NCI-H2227 (cell line): ENCODE results near the gene TLR5.

Source experiments
- DNase-seq: peaks from one replicate; lab custom pipeline; 2025; ENCODE audit not compliant: unreplicated experiment; lab: John Stamatoyannopoulos, UW

The TLR5 gene

DNA sequence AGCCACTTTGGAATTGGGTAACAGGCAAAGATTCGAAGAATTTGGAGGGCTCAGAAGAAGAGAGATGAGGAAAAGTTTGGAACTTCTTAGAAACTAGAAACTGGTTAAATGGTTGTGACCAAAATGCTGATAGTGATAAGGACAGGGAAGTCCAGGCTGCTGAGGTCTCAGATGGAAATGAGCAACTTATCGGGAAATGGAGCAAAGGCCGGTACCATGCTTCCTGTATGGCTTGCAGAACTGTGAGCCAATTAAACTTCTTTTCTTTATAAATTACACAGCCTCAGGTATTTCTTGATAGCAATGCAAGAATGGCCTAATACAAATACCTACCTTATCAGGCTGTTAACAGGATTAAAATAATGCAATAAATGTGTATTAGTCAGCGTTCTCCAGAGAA lies 9.4 kb upstream of the TLR5 start:
- no peak for DNase-seq

DNA sequence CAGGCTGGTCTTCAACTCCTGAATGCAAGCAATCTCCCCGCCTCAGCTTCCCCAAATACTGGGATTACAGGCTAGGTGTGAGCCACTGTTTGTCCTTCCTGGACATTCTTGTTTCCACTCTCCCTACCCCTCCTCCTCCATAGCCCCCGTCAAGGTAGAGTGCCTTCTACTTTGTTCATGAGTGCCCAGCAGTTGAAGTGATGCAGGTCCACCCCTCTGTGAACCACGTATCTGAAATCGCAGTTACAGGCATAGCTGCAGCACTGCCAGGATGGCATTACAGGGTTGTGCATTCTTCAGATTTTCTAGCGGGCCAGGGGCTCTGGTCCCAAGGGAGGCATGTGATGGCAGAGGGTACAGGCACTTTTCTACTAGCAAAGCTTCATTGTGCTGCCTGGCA lies 7.4 kb upstream of the TLR5 start:
- DNase-seq: no peak

DNA sequence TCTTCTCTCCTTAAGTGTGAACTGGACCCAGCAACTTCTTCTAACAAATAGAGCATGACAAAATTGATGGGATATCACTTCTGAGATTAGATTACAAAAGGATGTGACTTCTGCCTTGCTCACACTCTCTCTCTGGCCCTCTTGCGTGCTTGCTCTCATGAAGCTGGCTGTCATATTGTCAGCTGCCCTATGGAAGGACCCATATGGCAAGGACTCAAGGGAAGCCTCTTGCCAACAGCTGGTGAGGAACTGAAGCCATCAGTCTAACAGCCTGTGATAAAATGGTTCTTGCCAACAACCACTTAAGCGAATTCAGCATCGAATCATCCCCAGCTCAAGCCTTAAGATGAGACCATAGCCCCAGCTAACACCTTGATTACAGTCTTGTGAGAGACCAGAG lies 4.8 kb upstream of the TLR5 start:
- DNase-seq: no peak

DNA sequence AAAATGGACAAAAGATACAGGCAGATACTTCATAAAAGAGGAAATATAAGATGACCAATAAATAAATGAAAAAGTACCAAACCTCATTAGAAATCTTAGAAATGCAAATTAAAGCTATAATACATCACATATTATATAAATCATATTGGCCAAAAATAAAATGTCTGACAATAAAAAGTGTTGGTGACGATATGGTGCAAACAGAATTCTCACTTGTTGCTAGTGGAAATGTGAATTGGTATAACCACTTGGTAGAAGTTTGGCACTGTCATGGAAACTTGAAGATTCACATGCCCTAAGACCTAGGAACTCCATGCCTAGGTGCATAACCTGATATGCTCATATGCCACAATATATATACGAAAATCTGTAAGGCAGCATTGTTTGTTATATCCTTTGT lies 4.4 kb upstream of the TLR5 start:
- no peak for DNase-seq

DNA sequence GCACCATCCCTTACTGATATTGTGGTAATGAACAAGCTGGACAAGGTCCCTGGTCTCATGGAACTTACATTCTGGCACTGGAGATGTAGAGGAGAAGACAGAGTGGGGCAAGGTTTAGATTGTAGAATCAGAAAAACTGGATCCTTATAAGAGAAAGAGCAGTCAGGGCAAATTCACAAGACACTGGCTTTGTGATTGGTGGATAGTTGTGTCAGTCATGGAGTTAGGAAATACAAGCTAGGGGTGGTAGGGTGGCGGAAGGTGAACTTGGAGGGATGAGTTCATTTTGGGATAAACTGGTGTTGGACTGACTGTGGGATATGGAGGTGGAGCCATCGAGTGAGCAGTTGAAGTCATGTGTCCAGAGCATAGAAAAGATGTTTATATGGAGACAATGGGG lies 3.7 kb upstream of the TLR5 start:
- DNase-seq: no peak

DNA sequence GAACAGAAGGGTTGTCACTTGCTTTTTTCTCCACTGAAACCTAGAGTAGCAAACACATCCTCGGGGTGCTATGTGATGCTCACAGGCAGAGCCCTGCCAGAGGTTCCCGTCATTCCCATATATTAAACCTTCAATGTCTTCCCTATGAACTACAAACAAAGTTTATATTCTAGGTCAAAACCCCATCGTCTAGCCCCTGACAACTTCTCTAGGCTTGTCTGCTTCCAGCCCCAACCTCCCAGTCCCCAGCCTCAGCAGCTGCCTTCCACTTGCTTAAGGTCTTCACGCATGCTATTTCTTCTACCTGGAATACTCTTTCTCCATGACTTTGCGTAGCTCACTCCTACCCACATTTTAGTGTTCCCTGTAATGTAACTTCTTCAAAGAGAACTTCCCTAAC lies 1.9 kb upstream of the TLR5 start:
- no peak for DNase-seq

DNA sequence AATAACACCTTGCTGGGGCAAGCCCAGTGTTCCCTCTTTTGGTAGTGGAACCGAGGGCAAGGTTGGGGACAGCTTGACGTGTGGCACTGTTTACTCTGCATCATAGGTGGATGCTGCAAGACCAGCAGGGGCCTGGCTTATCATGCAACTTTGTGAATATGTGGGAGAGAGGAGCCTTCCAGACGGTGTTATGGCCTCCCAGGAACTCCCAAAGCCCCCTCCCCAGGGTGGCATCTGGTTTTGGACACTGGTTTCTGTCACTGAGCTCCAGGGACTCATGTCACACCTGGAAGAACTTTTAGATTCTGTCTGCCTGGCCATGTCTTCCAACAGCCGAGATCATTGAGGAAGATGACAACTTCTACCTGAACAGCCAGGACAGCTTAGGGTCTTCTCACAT lies 1.4 kb upstream of the TLR5 start:
- no peak for DNase-seq

DNA sequence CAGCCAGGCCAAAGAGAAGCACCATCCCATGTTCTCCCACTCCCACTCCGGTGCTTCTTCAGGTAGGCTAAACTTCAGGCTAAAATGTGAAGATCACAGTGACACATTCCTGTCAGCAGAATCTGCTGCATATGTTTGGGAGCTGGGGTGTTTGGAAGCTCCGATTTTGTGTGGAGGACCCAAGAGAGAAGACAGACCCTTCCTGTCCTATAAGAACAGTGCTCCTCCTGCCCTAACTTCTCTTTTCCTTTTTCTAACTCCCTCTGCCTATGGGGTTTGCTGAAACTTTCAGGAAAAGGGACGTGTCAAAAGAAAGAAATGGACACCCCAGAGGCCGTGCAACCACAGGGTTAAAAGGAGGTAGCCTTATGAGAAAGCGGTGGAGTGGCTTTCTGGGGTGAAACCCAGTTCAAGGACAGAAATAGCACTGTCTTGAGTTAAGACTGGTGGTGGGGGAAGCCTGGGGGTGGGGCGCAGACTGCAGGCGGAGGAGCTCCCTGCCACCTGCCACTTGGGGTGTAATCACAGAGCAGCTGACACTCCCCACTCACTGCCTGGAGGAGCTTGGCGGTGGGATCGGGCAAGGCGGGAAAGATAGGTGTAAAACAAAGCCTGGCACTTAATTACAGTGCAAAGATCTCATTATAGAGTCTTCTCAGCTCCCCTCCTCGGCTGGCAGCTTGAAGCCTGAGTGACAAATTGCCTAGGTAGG lies 645 bp upstream of the TLR5 start:
- DNase-seq: peak; percentile 87

DNA sequence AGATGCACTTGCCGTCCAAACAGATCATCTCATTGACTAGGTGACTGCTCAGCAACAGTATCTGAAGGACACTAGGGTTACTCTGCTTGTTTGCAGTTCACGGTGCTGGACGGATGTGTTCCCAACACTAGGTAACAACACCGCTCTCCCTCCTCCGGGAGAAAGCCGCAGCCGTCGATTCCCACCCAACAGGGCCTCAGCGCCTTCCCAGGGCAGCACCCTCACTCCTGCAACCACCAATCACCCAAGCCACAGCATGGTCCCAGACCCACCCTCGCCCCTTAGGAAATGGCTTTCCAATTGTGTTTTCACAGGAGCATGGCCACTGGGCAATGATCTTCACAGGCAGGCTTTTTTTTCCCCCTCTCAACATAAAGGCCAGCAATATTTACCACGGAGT lies 779 bp downstream of the TLR5 start:
- no peak for DNase-seq

DNA sequence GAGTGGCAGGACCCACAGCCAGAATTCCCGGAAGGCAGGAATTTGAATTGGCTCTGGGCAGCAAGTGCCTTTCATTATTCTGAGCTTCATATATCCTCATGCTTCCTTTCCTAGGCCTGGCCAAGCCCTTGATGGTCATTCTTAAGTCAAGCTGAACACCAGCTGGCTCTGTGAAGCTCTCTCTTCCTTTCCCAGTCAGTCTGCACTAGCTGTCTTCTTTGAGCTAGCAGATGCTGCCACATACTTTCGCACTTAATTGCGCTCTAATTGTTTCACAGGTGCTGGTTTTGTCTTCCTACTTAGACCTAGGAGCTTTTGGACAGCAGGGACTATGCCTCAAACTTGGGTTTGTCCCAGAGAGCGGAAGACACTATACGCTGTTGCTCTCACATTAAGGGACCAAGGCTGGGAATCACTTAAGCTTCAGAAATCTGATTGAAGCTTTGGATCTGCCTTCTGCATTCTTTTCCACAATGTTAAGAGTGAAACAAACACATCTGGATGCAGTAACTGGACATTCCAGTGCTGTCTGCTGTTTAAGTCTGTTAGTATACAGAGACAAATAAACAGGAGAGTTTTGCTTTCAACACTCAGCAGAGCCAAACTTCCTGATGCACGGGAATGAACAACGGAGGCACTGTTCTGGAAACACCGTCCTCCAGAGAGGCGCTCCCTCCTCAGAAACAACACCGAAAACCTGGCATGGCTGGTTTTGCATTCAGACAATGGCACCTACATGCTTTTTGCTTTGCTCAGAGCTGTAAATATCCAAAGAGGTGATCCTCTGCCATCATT lies 2.2 kb downstream of the TLR5 start:
- DNase-seq: no peak

DNA sequence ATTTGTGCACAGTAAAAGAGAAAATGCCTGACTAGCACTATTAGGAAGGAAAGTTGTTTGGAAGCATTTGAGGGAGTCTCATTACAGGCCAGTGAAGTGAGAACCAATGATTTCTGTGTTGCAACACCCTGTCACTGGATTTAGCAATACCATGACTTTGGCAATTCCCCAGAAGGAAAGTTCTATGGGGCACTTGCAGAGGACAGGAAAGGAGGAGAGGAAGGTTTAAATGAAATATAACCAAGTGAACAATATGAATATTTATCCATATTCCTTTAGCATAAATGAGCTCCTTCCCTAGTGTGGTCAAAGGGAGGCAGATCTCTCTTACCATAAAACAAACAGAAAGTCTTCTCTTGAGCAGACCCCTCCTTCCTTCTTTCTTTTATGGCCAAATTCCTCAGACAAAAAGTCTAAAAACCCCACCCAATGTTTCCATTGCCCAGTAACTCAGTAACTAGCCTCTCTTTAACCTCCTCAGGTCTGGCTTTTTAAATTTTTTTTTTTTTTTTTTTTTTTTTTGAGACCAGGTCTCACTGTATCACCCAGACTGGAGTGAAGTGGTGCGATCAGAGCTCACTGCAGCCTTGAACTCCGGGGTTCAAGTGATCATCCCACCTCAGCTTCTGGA lies 5.5 kb downstream of the TLR5 start:
- no peak for DNase-seq

DNA sequence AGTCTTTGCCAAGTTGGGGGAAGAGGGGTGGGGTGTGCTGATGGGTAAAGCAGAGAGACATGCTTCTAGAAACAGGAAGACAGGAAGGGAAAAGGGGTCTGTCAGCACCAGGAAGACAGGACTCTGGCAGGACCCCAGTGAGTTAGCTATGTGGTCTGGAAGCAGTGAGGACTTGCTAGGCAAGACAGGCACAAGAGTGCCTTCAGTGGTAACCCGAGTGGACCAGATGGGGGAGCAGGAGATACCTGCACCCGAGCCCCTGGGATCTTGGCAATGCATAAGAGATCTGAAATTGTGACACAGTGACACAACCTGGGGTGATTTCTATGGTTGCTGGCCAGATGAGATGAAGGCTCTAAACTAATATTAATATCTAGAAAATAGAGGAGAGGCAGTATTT lies 7.0 kb downstream of the TLR5 start:
- DNase-seq: no peak

DNA sequence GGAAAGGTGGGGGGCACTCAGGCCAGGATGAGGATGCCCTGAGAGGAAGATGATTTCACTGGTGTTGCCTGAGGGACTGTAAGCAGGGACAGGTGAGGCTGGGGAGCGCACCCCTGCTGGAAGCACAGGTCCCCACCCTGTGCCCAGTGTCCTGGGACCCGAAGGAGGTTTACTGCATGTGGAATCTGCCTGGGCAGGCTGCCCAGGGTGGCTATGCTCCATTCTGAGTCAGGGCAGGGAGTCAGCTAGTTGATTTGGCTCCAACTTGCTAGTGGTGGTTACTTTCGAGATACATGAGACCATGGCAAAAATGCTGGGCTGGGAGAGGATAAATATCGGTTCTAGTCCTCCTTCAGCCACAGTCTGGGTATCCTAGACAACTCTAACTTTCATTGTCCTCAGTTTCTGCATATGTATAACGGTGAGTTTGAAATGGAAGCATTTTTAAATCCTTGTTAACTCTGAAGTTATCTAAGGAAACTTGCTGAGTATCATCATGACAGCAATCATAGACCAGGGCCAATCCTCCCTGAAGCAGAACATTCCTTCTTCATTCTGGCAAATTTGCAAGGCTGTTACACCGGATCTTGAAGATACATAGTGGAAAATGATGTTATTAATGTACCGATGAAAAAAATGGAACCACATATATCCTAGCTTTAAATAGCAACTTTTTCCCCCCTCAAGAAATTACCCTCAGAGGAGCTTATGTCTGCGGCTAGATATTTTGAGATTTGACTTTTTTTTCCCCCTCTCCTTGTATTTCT lies 7.7 kb downstream of the TLR5 start:
- no peak for DNase-seq

DNA sequence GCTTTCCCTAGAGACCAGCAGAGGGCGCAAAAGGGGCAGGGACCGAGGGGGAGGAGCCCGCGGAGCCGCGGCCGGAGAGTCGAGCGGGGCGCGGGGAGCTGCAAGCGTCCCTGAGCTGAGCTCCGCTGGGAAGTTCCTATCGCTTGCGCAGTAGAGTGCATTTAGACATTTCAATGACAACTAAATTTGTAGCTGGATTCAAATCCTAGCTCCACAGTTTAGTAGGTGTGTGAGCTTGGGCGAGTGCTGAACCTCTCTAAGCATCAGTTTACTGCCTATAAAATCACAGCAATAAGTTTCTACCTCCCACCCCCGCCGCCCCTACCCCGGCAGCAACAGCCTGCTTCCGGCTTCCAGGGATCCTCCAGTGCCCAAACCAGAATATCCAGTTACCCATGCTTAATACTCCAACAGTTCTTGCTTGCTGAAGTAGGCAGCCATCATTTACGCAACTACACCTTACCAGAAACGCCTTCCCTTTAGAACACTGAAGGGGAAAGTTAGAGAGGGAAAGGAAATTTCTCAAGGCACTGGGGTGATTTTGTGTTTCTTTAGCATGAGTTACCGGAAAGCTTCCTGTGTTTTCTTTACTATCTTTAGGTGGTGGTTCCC lies 9.1 kb downstream of the TLR5 start:
- DNase-seq: peak; percentile 91

DNA sequence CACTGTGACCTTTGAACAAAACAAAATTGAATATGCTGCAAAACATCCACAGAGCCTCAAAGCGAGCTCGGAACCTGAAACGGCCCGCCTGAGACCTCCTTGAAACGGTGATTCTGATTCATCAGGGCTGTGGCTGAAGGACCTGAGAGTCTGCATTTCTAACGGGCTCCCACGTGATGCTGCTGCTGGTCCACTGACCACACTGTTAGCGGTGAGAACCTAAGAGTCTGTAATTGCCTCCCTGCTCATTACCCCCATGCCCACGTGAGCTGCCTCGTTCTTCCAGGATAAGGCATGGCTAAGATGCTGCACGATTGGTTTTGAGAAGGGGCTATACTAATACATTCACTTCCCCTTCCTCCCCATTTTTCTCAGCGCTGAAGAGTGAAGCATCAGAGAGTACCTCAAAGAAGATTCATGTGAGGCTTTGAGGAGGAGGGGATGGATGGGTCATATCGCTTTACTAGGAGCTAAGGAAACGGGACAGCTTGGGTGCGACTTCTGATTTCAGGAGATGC lies 9.7 kb downstream of the TLR5 start:
- peak; percentile 73 for DNase-seq

DNA sequence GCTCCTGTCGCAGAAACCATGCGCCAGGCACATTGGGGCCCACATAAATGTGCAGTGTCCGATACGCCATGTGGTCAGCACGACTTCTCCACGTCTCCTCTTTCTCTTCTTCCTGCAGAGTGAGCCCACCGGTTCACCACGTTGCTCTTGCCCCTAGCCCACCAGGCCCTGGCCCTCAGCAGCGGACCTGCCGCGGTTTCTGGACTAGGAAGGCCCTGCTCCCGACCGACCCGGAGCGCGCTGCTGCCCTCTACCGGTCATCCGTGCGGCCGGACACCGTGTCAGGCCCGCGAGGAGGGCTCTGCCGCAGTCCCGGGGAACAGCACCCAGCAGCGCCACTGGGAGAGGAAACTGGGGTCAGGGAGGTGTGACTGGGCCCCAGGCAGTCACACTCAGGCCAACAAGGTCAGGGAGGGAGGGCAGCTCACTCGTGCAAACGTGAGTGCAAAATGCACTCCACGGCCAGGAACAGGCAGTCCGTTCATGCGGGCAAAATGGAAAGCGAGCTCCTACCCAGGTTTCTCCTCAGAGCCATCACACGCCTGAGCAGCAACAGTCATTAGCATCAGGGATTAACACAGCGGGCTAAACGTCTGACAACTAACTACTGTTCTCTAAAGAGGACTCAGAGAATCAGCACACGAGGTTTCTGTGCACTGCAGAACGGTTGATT lies 13.7 kb downstream of the TLR5 start:
- DNase-seq: no peak

DNA sequence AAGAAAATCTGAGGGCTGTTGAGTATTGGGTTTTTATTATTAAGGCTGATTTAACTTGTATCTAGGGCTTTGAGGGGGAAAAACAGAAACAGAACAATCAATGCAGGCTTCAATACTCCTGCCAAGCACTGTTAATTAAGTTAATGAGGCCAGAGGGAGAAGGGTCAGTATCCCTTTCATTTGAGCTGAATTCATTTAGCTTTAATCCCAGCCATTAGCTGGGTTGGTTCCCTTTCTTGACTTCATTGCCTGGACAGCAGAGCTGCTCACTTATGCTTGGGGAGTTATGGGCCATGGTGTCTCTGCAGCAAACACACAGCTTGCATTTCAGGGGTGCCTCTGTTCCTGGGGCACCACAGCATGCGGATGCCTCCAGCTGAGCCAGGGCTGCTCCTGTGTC lies 16.3 kb downstream of the TLR5 start:
- DNase-seq: no peak

DNA sequence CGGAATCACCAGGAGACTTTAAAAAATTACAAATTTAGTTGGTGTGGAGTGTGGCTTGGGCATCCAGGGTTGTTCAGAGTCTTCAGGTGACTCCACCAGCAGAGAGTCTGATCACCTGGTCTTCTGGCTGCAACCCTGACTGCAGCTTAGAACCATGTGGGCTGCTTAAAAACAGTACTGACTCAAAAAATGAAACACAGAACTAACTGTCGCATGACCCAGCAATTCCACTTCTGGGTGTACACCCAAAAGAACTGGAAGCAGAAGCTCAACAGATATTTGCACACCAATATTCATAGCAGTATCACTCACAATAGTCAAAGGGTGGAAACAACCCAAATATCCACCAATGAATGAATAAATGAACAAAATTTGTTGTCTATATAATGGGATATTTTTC lies 17.3 kb downstream of the TLR5 start:
- DNase-seq: no peak

DNA sequence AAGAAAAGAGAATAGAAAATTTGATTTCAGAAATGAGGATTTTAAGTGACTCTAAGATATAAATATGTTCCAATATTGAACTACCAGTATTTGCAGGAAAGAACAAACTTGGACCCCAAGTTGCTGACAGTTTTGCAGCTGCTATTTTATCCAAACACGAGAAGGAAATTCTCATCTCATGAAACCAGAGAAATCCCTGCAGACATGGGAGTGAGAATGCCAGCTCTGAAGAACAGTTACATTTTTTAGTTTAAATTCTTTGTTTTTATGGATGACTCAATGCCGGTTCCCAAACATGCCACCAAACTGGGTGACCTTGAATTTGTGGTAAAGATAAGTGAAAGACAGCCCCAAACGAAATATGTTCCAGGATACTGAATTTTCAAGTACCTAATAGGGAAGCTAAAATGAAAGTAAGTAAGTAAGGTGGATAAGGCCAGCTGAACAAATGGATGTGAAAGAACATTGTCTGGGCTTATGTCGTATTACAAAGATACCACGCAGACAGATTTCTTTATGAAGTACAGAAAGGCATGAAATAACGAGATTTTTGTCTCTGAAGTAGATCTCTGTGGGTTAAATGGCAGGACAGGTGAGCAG lies 19.9 kb downstream of the TLR5 start:
- DNase-seq: no peak

DNA sequence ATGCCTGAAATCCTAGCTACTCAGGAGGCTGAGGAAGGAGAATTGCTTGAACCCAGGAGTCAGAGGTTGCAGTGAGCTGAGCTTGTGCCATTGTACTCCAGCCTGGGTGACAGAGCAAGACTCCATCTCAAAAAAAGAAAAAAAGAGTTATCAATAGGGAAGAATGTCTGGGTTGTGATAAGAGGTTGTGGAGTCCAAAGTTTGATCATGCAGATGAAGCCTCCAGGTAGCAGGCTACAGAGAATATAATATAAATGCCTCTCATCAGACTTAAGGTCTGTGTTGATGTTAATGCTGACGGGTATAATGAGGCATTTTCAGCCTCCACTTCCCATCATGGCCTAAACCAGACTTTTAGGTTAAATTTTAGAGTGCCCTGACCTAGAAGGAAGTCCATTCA lies 24.6 kb downstream of the TLR5 start:
- DNase-seq: no peak
